ENCODE results near the gene SIDT2.
A peak's percentile ranks its signal among the peaks of the same experiment; 100 is the strongest.

The SIDT2 gene

GRCh38 chr11:117220999-117221774 lies 42.6 kb downstream of the SIDT2 start:
- peak in 5 of 51 donors; percentile 44 to 65 (median 53) for DNase-seq

- DNase-seq, result no peak
Observed at GRCh38 chr11:117221775-117222517, 43.4 kb downstream of the SIDT2 start.

- DNase-seq, result no peak
Observed at GRCh38 chr11:117222991-117223740, 44.6 kb downstream of the SIDT2 start.

- DNase-seq, result no peak
Observed at GRCh38 chr11:117223741-117224689, 45.5 kb downstream of the SIDT2 start.

GRCh38 chr11:117225553-117226170 lies 47.1 kb downstream of the SIDT2 start:
- DNase-seq, result no peak

GRCh38 chr11:117226388-117227385 lies 48.1 kb downstream of the SIDT2 start:
- DNase-seq, result peak in 24 of 51 donors; percentile 4 to 73 (median 41)

- no peak for DNase-seq
Observed at GRCh38 chr11:117228091-117228490, 49.5 kb downstream of the SIDT2 start.

- DNase-seq, result no peak
Observed at GRCh38 chr11:117229411-117229810, 50.9 kb downstream of the SIDT2 start.

GRCh38 chr11:117229931-117230285 lies 51.4 kb downstream of the SIDT2 start:
- DNase-seq, result no peak

- no peak for DNase-seq
Observed at GRCh38 chr11:117230286-117230961, 51.9 kb downstream of the SIDT2 start.

- DNase-seq, result no peak
Observed at GRCh38 chr11:117230999-117231841, 52.7 kb downstream of the SIDT2 start.

GRCh38 chr11:117231842-117232091 lies 53.2 kb downstream of the SIDT2 start, which contains the start of gene PCSK7:
Gene PCSK7, minus strand, starts transcription at chr11:117232073. Its CDS starts 2,229 bp downstream, at chr11:117229844.
- DNase-seq, result peak in 4 of 51 donors; percentile 50 to 79 (median 55)

GRCh38 chr11:117232092-117232878 lies 53.7 kb downstream of the SIDT2 start, which contains the start of gene RNF214:
Gene RNF214, plus strand, starts transcription at chr11:117232671. Its CDS starts 1,602 bp downstream, at chr11:117234273.
- peak; percentile 27 to 94 (median 75) for DNase-seq

GRCh38 chr11:117232911-117233409 lies 54.4 kb downstream of the SIDT2 start:
- DNase-seq, result peak in 3 of 51 donors; percentile 22 to 26 (median 23)

- DNase-seq, result no peak
Observed at GRCh38 chr11:117238221-117238620, 59.7 kb downstream of the SIDT2 start.

GRCh38 chr11:117239295-117239694 lies 60.8 kb downstream of the SIDT2 start:
- peak in 1 of 51 donors; percentile 14 for DNase-seq
